DMS79 treated with DMSO at 0.1 percent for 48 hours (cell line): ENCODE results near the gene PCDHA8.
A peak's percentile ranks its signal among the peaks of the same experiment; 100 is the strongest.
"Not testable (repeated sequence)": the region's sequence is repeated elsewhere in the genome, so short reads cannot be mapped to it uniquely, and the experiment has no call there.

ENCODE experiments used
- DNase-seq: peaks from one replicate; lab custom pipeline; 2025; lab: John Stamatoyannopoulos, UW

PCDHA8 gene

GRCh38 chr5:140829511-140830501 is 11.2 kb upstream of the PCDHA8 start:
- DNase-seq = not testable (repeated sequence)

GRCh38 chr5:140833993-140834392 is 7.0 kb upstream of the PCDHA8 start, which contains the start of gene PCDHA7:
Gene PCDHA7, plus strand, starts transcription at chr5:140834269. Its CDS starts 115 bp downstream, at chr5:140834384.
- DNase-seq = no peak

GRCh38 chr5:140834439-140835008 is 6.5 kb upstream of the PCDHA8 start:
- DNase-seq = not testable (repeated sequence)

- DNase-seq = no peak
Measured at GRCh38 chr5:140835622-140836510, 5.1 kb upstream of the PCDHA8 start.

GRCh38 chr5:140842798-140843733 is 2.1 kb downstream of the PCDHA8 start:
- no peak for DNase-seq

- not testable (repeated sequence) for DNase-seq
Measured at GRCh38 chr5:140848139-140849102, 7.4 kb downstream of the PCDHA8 start, which contains the start of gene PCDHA9. Gene PCDHA9, plus strand, starts transcription at chr5:140848382. Its CDS starts 114 bp downstream, at chr5:140848496.

GRCh38 chr5:140849831-140850634 is 9.0 kb downstream of the PCDHA8 start:
- not testable (repeated sequence) for DNase-seq

GRCh38 chr5:140855772-140856674 is 15.0 kb downstream of the PCDHA8 start, which contains the start of gene PCDHA10:
Gene PCDHA10, plus strand, starts transcription at chr5:140855897. Its CDS starts 152 bp downstream, at chr5:140856049.
- no peak for DNase-seq

GRCh38 chr5:140857177-140857986 is 16.4 kb downstream of the PCDHA8 start:
- DNase-seq = no peak

- no peak for DNase-seq
Measured at GRCh38 chr5:140857987-140858240, 16.9 kb downstream of the PCDHA8 start.

- DNase-seq = no peak
Measured at GRCh38 chr5:140862441-140863295, 21.7 kb downstream of the PCDHA8 start.

- peak; percentile 61 for DNase-seq
Measured at GRCh38 chr5:140868721-140869554, 28.0 kb downstream of the PCDHA8 start, which contains the start of gene PCDHA11. Gene PCDHA11, plus strand, starts transcription at chr5:140868957. Its CDS starts 147 bp downstream, at chr5:140869104.

- no peak for DNase-seq
Measured at GRCh38 chr5:140869555-140869886, 28.5 kb downstream of the PCDHA8 start.

GRCh38 chr5:140870221-140871201 is 29.5 kb downstream of the PCDHA8 start:
- no peak for DNase-seq
